Measurements from ENCODE around the gene PGD.
A peak's percentile ranks its signal among the peaks of the same experiment; 100 is the strongest.
"Not testable (repeated sequence)": the region's sequence is repeated elsewhere in the genome, so short reads cannot be mapped to it uniquely, and the experiment has no call there.

PGD gene

DNA sequence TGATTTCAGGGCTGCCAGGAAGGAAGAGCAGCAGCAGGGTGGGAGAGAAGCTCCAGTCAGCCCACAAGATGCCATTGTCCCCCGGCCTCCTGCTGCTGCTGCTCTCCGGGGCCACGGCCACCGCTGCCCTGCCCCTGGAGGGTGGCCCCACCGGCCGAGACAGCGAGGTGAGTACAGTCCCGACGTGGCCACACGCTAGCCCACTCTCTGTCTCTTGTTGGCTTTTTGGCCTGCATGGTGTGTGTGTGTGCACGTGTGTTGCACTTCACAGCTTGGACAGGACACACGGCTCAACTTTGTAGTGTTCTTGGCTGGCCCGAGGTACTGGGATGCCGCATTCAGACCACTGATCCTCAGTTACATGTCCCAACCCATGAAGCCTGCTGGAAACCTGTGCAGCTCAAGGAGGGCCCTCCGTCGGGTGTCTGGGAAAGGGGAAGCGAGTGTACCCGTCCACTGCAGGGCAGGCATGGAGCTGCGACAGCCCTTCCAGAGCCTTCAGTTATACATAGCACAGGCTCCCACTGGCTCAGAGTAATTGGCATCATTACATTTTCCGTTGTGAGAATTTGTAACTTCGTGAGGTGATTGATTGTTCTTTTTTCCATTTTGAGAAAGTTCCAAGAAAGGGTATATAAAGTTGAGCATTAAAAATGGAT is 51.4 kb downstream of the PGD start:
- CTCF ChIA-PET = interaction anchor here (1.1 kb wide), 1 partner anchor 12 kb away, joined by 5 read pairs; no protein-coding TSS in a partner anchor
- Histone ChIP-seq H3K4me1 (ENCODE audit: control extremely low read depth in 1 of 4, control insufficient read depth in 4 of 4, insufficient read depth in 4 of 4, low read length in 3 of 4) (peaks cover 0 to 4% (median 3%) of the 10 kb centered on the region in 4 experiments), H3K36me3 (ENCODE audit: control insufficient read depth in 4 of 4, insufficient read depth in 4 of 4, low read length in 3 of 4) (peaks cover 0 to 4% (median 2%) of the 10 kb centered on the region in 4 experiments), H3K4me3 (ENCODE audit: control insufficient read depth in 1 of 7, extremely low read depth in 1 of 7, insufficient read depth in 4 of 7, low read depth in 2 of 7, low read length in 6 of 7) (no peak overlapping the region), H3K27me3 (replicated peaks in 2 of 5; ENCODE audit: control insufficient read depth in 4 of 5, insufficient read depth in 5 of 5, low read length in 4 of 5) (peaks cover 0 to 3% (median 0%) of the 10 kb centered on the region in 5 experiments), H3K9me3 (ENCODE audit: control extremely low read depth in 1 of 5, control insufficient read depth in 4 of 5, insufficient read depth in 2 of 5, low read depth in 1 of 5, low read length in 4 of 5) (no peaks in the 10 kb centered on the region), H3K27ac (ENCODE audit: insufficient read depth in 1 of 2, low read depth in 1 of 2, low read length in 2 of 2, poor library complexity in 1 of 2, severe bottlenecking in 2 of 2) (no peak overlapping the region)
- 91% methylated on average over 18 of the region's 21 CpGs for WGBS (ENCODE audit: insufficient coverage)
- DNase-seq = no peak
- POLR2A ChIA-PET = interaction anchor here (0.5 kb wide), 1 partner anchor 400 kb away, joined by 4 read pairs; no protein-coding TSS in a partner anchor

DNA sequence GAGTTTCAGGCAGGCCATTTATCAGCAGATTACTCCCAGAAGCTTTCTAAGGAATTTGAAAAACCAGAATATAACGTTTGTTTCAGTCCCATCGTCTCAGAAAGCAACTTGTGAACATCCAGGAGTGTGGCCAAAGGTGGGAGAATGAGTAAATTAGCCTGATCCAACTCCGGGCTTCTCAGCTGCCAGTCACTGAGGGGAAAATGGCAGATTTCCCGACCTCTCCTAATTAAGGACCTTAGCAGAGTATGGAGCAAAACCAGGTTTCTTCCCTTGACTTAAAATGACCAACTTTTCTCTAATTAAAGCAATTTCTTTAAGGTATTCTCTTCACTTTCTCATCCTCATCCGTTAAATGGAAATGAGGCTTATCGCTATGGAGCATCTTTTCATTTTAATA is 52.0 kb downstream of the PGD start:
- DNase-seq = no peak
- 83% methylated on average over 5 of the region's 6 CpGs for WGBS (ENCODE audit: insufficient coverage)
- Histone ChIP-seq H3K36me3 (ENCODE audit: control insufficient read depth in 4 of 4, insufficient read depth in 4 of 4, low read length in 3 of 4) (peaks cover 0 to 4% (median 1%) of the 10 kb centered on the region in 4 experiments), H3K4me3 (ENCODE audit: control insufficient read depth in 1 of 7, extremely low read depth in 1 of 7, insufficient read depth in 4 of 7, low read depth in 2 of 7, low read length in 6 of 7) (no peak overlapping the region), H3K27ac (ENCODE audit: insufficient read depth in 1 of 2, low read depth in 1 of 2, low read length in 2 of 2, poor library complexity in 1 of 2, severe bottlenecking in 2 of 2) (no peak overlapping the region), H3K9me3 (ENCODE audit: control extremely low read depth in 1 of 5, control insufficient read depth in 4 of 5, insufficient read depth in 2 of 5, low read depth in 1 of 5, low read length in 4 of 5) (no peaks in the 10 kb centered on the region), H3K27me3 (replicated peaks in 2 of 5; ENCODE audit: control insufficient read depth in 4 of 5, insufficient read depth in 5 of 5, low read length in 4 of 5) (peaks cover 0 to 3% (median 0%) of the 10 kb centered on the region in 5 experiments), H3K4me1 (ENCODE audit: control extremely low read depth in 1 of 4, control insufficient read depth in 4 of 4, insufficient read depth in 4 of 4, low read length in 3 of 4) (peaks cover 0 to 4% (median 3%) of the 10 kb centered on the region in 4 experiments)
- ChIA-PET CTCF (no interaction called here), POLR2A (interaction anchor here (0.5 kb wide), 1 partner anchor 401 kb away, joined by 4 read pairs; no protein-coding TSS in a partner anchor)

DNA sequence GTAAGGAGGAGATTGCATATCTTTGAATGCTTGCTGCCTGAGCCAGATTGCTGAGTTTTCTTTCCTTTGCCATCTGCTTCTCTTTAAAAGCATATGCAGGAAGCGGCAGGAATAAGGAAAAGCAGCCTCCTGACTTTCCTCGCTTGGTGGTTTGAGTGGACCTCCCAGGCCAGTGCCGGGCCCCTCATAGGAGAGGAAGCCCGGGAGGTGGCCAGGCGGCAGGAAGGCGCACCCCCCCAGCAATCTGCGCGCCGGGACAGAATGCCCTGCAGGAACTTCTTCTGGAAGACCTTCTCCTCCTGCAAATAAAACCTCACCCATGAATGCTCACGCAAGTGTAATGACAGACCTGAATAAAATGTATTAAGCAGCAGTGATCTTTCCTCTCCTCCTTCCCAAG is 52.4 kb downstream of the PGD start:
- Histone ChIP-seq H3K9me3 (ENCODE audit: control extremely low read depth in 1 of 5, control insufficient read depth in 4 of 5, insufficient read depth in 2 of 5, low read depth in 1 of 5, low read length in 4 of 5) (no peaks in the 10 kb centered on the region), H3K4me3 (ENCODE audit: control insufficient read depth in 1 of 7, extremely low read depth in 1 of 7, insufficient read depth in 4 of 7, low read depth in 2 of 7, low read length in 6 of 7) (no peak overlapping the region), H3K27me3 (replicated peaks in 2 of 5; ENCODE audit: control insufficient read depth in 4 of 5, insufficient read depth in 5 of 5, low read length in 4 of 5) (peaks cover 0 to 3% (median 0%) of the 10 kb centered on the region in 5 experiments), H3K4me1 (ENCODE audit: control extremely low read depth in 1 of 4, control insufficient read depth in 4 of 4, insufficient read depth in 4 of 4, low read length in 3 of 4) (peaks cover 0 to 4% (median 3%) of the 10 kb centered on the region in 4 experiments), H3K36me3 (ENCODE audit: control insufficient read depth in 4 of 4, insufficient read depth in 4 of 4, low read length in 3 of 4) (peaks cover 0 to 4% (median under 1%) of the 10 kb centered on the region in 4 experiments), H3K27ac (ENCODE audit: insufficient read depth in 1 of 2, low read depth in 1 of 2, low read length in 2 of 2, poor library complexity in 1 of 2, severe bottlenecking in 2 of 2) (no peak overlapping the region)
- POLR2A ChIA-PET = no interaction called here
- no peak for DNase-seq
- 11% methylated on average over 7 of the region's 10 CpGs for WGBS (ENCODE audit: insufficient coverage)
- CTCF ChIA-PET = interaction anchor here (0.7 to 1.5 kb wide), 3 partner anchors 9 to 35 kb away, joined by 3 to 4 read pairs (median 4); no protein-coding TSS in a partner anchor

DNA sequence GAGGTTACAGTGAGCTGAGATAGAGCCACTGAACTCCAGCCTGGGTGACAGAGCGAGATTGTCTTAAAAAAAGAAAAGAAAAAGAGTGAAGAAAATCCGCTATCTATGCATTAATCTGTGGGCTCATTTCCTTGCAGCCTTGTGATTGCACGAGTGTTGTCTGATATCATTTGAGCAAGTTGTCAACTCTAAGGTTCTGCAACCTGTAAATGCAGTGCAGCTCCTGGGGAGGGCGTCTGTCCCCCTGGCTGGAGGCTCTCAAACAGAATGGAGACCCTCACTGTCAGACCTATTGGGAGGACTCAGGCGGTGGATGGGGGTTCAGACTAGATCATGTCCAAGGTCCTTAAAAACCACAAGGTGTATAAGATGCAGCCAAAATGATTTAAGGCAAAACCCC is 57.2 kb downstream of the PGD start:
- DNase-seq = peak in 1 of 3 donors; percentile 25
- Histone ChIP-seq H3K27ac (ENCODE audit: insufficient read depth in 1 of 2, low read depth in 1 of 2, low read length in 2 of 2, poor library complexity in 1 of 2, severe bottlenecking in 2 of 2) (no peak overlapping the region), H3K36me3 (ENCODE audit: control insufficient read depth in 4 of 4, insufficient read depth in 4 of 4, low read length in 3 of 4) (peaks cover 3 to 12% (median 5%) of the 10 kb centered on the region in 4 experiments), H3K4me1 (ENCODE audit: control extremely low read depth in 1 of 4, control insufficient read depth in 4 of 4, insufficient read depth in 4 of 4, low read length in 3 of 4) (peaks cover 0 to 5% (median 4%) of the 10 kb centered on the region in 4 experiments), H3K27me3 (replicated peaks in 2 of 5; ENCODE audit: control insufficient read depth in 4 of 5, insufficient read depth in 5 of 5, low read length in 4 of 5) (peaks cover 0 to 3% (median 0%) of the 10 kb centered on the region in 5 experiments), H3K4me3 (ENCODE audit: control insufficient read depth in 1 of 7, extremely low read depth in 1 of 7, insufficient read depth in 4 of 7, low read depth in 2 of 7, low read length in 6 of 7) (no peak overlapping the region), H3K9me3 (ENCODE audit: control extremely low read depth in 1 of 5, control insufficient read depth in 4 of 5, insufficient read depth in 2 of 5, low read depth in 1 of 5, low read length in 4 of 5) (no peaks in the 10 kb centered on the region)
- WGBS (ENCODE audit: insufficient coverage) = 76% methylated on average over 4 of the region's 5 CpGs
- ChIA-PET POLR2A (no interaction called here), CTCF (interaction anchor here (1.5 kb wide), 1 partner anchor 38 kb away, joined by 6 read pairs; no protein-coding TSS in a partner anchor)

DNA sequence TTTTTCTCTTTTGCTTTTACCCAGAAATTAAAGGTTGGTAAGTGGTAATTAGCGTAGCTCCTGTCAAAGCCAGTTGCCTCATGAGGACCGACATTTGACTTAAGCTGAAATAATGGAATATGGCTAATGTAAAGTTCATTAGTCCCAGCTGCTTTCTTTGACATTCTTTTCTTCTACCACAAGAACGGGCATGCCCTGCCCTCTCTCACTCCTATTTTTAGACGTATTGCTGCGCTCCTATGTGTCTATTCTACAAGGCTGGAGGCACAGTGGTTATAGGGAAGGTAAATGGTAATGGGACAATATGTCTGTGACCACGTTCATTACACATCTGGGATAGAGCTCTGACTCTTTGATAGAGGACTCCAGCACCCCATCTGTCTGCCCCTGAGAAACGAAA is 57.8 kb downstream of the PGD start:
- Histone ChIP-seq H3K27me3 (replicated peaks in 2 of 5; ENCODE audit: control insufficient read depth in 4 of 5, insufficient read depth in 5 of 5, low read length in 4 of 5) (no peaks in the 10 kb centered on the region), H3K9me3 (ENCODE audit: control extremely low read depth in 1 of 5, control insufficient read depth in 4 of 5, insufficient read depth in 2 of 5, low read depth in 1 of 5, low read length in 4 of 5) (no peaks in the 10 kb centered on the region), H3K4me1 (ENCODE audit: control extremely low read depth in 1 of 4, control insufficient read depth in 4 of 4, insufficient read depth in 4 of 4, low read length in 3 of 4) (peaks cover 0 to 3% (median 0%) of the 10 kb centered on the region in 4 experiments), H3K36me3 (ENCODE audit: control insufficient read depth in 4 of 4, insufficient read depth in 4 of 4, low read length in 3 of 4) (peaks cover 3 to 18% (median 11%) of the 10 kb centered on the region in 4 experiments), H3K4me3 (ENCODE audit: control insufficient read depth in 1 of 7, extremely low read depth in 1 of 7, insufficient read depth in 4 of 7, low read depth in 2 of 7, low read length in 6 of 7) (no peak overlapping the region), H3K27ac (ENCODE audit: insufficient read depth in 1 of 2, low read depth in 1 of 2, low read length in 2 of 2, poor library complexity in 1 of 2, severe bottlenecking in 2 of 2) (no peak overlapping the region)
- no peak for DNase-seq
- ChIA-PET POLR2A (no interaction called here), CTCF (interaction anchor here (1.5 kb wide), 1 partner anchor 38 kb away, joined by 6 read pairs; no protein-coding TSS in a partner anchor)
- whole genome bisulfite sequencing (ENCODE audit: insufficient coverage) = no CpG with 5 or more reads among the region's 7 CpGs

DNA sequence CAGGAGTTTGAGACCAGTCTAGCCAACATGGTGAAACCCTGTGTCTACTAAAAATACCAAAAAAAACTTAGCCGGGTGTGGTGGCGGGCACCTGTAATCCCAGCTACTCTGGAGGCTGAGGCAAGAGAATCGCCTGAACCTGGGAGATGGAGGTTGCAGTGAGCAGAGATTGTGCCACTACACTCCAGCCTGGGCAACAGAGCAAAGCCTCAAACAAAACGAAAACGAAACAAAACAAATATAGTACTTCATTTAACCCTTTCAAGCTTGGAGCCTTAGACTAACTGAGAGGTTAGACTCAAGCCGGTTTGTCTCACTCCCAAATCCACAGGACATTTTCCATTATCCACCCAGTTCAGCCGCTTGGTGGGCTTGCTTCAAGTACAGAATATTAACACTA is 58.6 kb downstream of the PGD start:
- CTCF ChIA-PET; H3K27ac ChIP-seq (ENCODE audit: insufficient read depth in 1 of 2, low read depth in 1 of 2, low read length in 2 of 2, poor library complexity in 1 of 2, severe bottlenecking in 2 of 2); H3K4me1 ChIP-seq (ENCODE audit: control extremely low read depth in 1 of 4, control insufficient read depth in 4 of 4, insufficient read depth in 4 of 4, low read length in 3 of 4); H3K27me3 ChIP-seq (replicated peaks in 2 of 5; ENCODE audit: control insufficient read depth in 4 of 5, insufficient read depth in 5 of 5, low read length in 4 of 5); POLR2A ChIA-PET; H3K4me3 ChIP-seq (ENCODE audit: control insufficient read depth in 1 of 7, extremely low read depth in 1 of 7, insufficient read depth in 4 of 7, low read depth in 2 of 7, low read length in 6 of 7); DNase-seq; H3K9me3 ChIP-seq (ENCODE audit: control extremely low read depth in 1 of 5, control insufficient read depth in 4 of 5, insufficient read depth in 2 of 5, low read depth in 1 of 5, low read length in 4 of 5): not testable (repeated sequence)
- H3K36me3 ChIP-seq (ENCODE audit: control insufficient read depth in 4 of 4, insufficient read depth in 4 of 4, low read length in 3 of 4) = peaks cover 3 to 23% (median 16%) of the 10 kb centered on the region in 4 experiments
- 76% methylated on average over 3 of the region's 7 CpGs for WGBS (ENCODE audit: insufficient coverage)

DNA sequence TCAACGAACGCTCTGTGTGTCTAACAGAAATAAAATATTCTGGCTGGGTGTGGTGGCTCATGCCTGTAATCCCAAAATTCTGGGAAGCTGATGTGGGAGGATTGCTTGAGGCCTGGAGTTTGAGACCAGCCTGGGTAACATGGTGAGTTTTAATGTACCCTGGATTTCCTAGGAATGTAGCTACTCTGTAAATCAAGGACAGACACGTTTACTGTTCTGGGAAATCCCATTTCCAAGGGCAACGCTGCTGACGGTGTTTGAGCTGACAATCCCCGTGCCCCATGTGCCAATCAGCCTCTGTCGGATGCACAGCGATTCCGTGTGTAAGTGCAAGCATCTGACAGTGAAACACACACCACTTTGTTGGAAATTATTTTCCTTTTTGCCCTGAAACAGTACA is 59.0 kb downstream of the PGD start:
- no peak for DNase-seq
- 97% methylated on average over 9 of the region's 9 CpGs for WGBS (ENCODE audit: insufficient coverage)
- Histone ChIP-seq H3K36me3 (ENCODE audit: control insufficient read depth in 4 of 4, insufficient read depth in 4 of 4, low read length in 3 of 4) (peaks cover 4 to 27% (median 20%) of the 10 kb centered on the region in 4 experiments), H3K27me3 (replicated peaks in 2 of 5; ENCODE audit: control insufficient read depth in 4 of 5, insufficient read depth in 5 of 5, low read length in 4 of 5) (no peaks in the 10 kb centered on the region), H3K4me3 (ENCODE audit: control insufficient read depth in 1 of 7, extremely low read depth in 1 of 7, insufficient read depth in 4 of 7, low read depth in 2 of 7, low read length in 6 of 7) (no peak overlapping the region), H3K9me3 (ENCODE audit: control extremely low read depth in 1 of 5, control insufficient read depth in 4 of 5, insufficient read depth in 2 of 5, low read depth in 1 of 5, low read length in 4 of 5) (no peaks in the 10 kb centered on the region), H3K4me1 (ENCODE audit: control extremely low read depth in 1 of 4, control insufficient read depth in 4 of 4, insufficient read depth in 4 of 4, low read length in 3 of 4) (peaks cover 0 to 3% (median 0%) of the 10 kb centered on the region in 4 experiments), H3K27ac (ENCODE audit: insufficient read depth in 1 of 2, low read depth in 1 of 2, low read length in 2 of 2, poor library complexity in 1 of 2, severe bottlenecking in 2 of 2) (no peak overlapping the region)
- POLR2A ChIA-PET = no interaction called here
- CTCF ChIA-PET = no interaction called here

All from common myeloid progenitor, CD34-positive (primary cell).